Measurements from ENCODE around the gene BCAS3.

- TF ChIP-seq CTCF (IDR thresholded peaks at IDR 0.05) (no peak), POLR2A (IDR thresholded peaks at IDR 0.05) (no peak)
Observed at GRCh38 chr17:60888812-60889709, 211.4 kb downstream of the BCAS3 start.

Measured in heart left ventricle (tissue), 13 donors.